ENCODE measurements around the gene SYTL4. TPM values are rescaled to one million over a fixed set of nuclear protein-coding genes. Genes with fewer than 3 reads are reported as not detected.
A peak's percentile ranks its signal among the peaks of the same experiment; 100 is the strongest.

SYTL4 gene
- total RNA-seq, 2 experiments from 2014 or later, result not detected

- Histone ChIP-seq H2AFZ (ENCODE audit: low read length) (no peak overlapping the region), H3K36me3 (ENCODE audit: insufficient read depth, low read length) (no peaks in the 10 kb centered on the region), H3K79me2 (ENCODE audit: insufficient read depth, low read depth, low read length) (no peaks in the 10 kb centered on the region), H3K9me3 (ENCODE audit: low read length) (no peaks in the 10 kb centered on the region), H4K20me1 (ENCODE audit: insufficient read depth, low read length) (no peaks in the 10 kb centered on the region), H3K4me1 (ENCODE audit: insufficient read depth, low read length, poor library complexity, severe bottlenecking) (peaks cover 5% of the 10 kb centered on the region), H3K27ac (ENCODE audit: low read depth, low read length, poor library complexity, severe bottlenecking) (no peak overlapping the region), H3K9me2 (ENCODE audit: insufficient read depth, low read length) (no peaks in the 10 kb centered on the region), H3K4me2 (ENCODE audit: low read length) (no peak overlapping the region), H3K4me3 (ENCODE audit: low read depth, low read length, poor library complexity, severe bottlenecking) (no peak overlapping the region)
- ChIA-PET POLR2A (no interaction called here), CTCF (ENCODE audit: unreplicated experiment) (no interaction called here)
- intact Hi-C loops (cut with micrococcal nuclease; ENCODE audit: unreplicated experiment), result no loop called here
- BruUV-seq (replicated peaks), result no TSS peak
- DNase-seq (ENCODE audit: low spot score), result no peak
- TF ChIP-seq, protein P1, sequence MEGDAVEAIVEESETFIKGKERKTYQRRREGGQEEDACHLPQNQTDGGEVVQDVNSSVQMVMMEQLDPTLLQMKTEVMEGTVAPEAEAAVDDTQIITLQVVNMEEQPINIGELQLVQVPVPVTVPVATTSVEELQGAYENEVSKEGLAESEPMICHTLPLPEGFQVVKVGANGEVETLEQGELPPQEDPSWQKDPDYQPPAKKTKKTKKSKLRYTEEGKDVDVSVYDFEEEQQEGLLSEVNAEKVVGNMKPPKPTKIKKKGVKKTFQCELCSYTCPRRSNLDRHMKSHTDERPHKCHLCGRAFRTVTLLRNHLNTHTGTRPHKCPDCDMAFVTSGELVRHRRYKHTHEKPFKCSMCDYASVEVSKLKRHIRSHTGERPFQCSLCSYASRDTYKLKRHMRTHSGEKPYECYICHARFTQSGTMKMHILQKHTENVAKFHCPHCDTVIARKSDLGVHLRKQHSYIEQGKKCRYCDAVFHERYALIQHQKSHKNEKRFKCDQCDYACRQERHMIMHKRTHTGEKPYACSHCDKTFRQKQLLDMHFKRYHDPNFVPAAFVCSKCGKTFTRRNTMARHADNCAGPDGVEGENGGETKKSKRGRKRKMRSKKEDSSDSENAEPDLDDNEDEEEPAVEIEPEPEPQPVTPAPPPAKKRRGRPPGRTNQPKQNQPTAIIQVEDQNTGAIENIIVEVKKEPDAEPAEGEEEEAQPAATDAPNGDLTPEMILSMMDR (conservative IDR thresholded peaks at IDR 0.05; ENCODE audit: low read length), result no peak
- no peak for TF ChIP-seq EZH2phosphoT487 (IDR thresholded peaks at IDR 0.05; ENCODE audit: borderline replicate concordance, low read depth, low read length)
Observed at GRCh38 chrX:100642290-100642689, 89.6 kb downstream of the SYTL4 start.

- H3K79me2 ChIP-seq (ENCODE audit: insufficient read depth, low read depth, low read length), result no peaks in the 10 kb centered on the region
- H3K9me3 ChIP-seq (ENCODE audit: low read length), result no peaks in the 10 kb centered on the region
- no peaks in the 10 kb centered on the region for H3K36me3 ChIP-seq (ENCODE audit: insufficient read depth, low read length)
- intact Hi-C loops (cut with micrococcal nuclease; ENCODE audit: unreplicated experiment), result no loop called here
- no peaks in the 10 kb centered on the region for H4K20me1 ChIP-seq (ENCODE audit: insufficient read depth, low read length)
- H2AFZ ChIP-seq (ENCODE audit: low read length), result no peak within 1 kb of the TSS
- H3K4me2 ChIP-seq (ENCODE audit: low read length), result no peak within 1 kb of the TSS
- TF ChIP-seq, protein P1 (conservative IDR thresholded peaks at IDR 0.05; ENCODE audit: low read length), result peak; percentile 52; the same call in 1 of the 2 replicates
- no peak for TF ChIP-seq EZH2phosphoT487 (IDR thresholded peaks at IDR 0.05; ENCODE audit: borderline replicate concordance, low read depth, low read length)
- ChIA-PET CTCF (ENCODE audit: unreplicated experiment) (no interaction called here), POLR2A (no interaction called here)
- BruUV-seq (replicated peaks), result no TSS peak
- H3K4me1 ChIP-seq (ENCODE audit: insufficient read depth, low read length, poor library complexity, severe bottlenecking), result no peaks in the 10 kb centered on the region
- H3K4me3 ChIP-seq (ENCODE audit: low read depth, low read length, poor library complexity, severe bottlenecking), result no peak within 1 kb of the TSS
- H3K27ac ChIP-seq (ENCODE audit: low read depth, low read length, poor library complexity, severe bottlenecking), result no peak within 1 kb of the TSS
- DNase-seq (ENCODE audit: low spot score), result no peak
- no peaks in the 10 kb centered on the region for H3K9me2 ChIP-seq (ENCODE audit: insufficient read depth, low read length)
Observed at GRCh38 chrX:100636321-100636991, 95.5 kb downstream of the SYTL4 start, which contains the start of gene TSPAN6. TSS of gene TSPAN6 (minus strand) at chrX:100636806. CDS start at chrX:100636694, 112 bp downstream.

GRCh38 chrX:100635989-100636320 is 96.0 kb downstream of the SYTL4 start:
- no peaks in the 10 kb centered on the region for H3K9me2 ChIP-seq (ENCODE audit: insufficient read depth, low read length)
- POLR2A ChIA-PET, result no interaction called here
- H3K4me2 ChIP-seq (ENCODE audit: low read length), result no peak overlapping the region
- intact Hi-C loops (cut with micrococcal nuclease; ENCODE audit: unreplicated experiment), result no loop called here
- TF ChIP-seq EZH2phosphoT487 (IDR thresholded peaks at IDR 0.05; ENCODE audit: borderline replicate concordance, low read depth, low read length), result no peak
- TF ChIP-seq, protein P1 (conservative IDR thresholded peaks at IDR 0.05; ENCODE audit: low read length), result no peak
- H3K4me1 ChIP-seq (ENCODE audit: insufficient read depth, low read length, poor library complexity, severe bottlenecking), result no peaks in the 10 kb centered on the region
- no peak for DNase-seq (ENCODE audit: low spot score)
- CTCF ChIA-PET (ENCODE audit: unreplicated experiment), result no interaction called here
- no peaks in the 10 kb centered on the region for H3K79me2 ChIP-seq (ENCODE audit: insufficient read depth, low read depth, low read length)
- no peak overlapping the region for H3K4me3 ChIP-seq (ENCODE audit: low read depth, low read length, poor library complexity, severe bottlenecking)
- H3K36me3 ChIP-seq (ENCODE audit: insufficient read depth, low read length), result no peaks in the 10 kb centered on the region
- BruUV-seq (replicated peaks), result no TSS peak
- no peak overlapping the region for H2AFZ ChIP-seq (ENCODE audit: low read length)
- H4K20me1 ChIP-seq (ENCODE audit: insufficient read depth, low read length), result no peaks in the 10 kb centered on the region
- no peak overlapping the region for H3K27ac ChIP-seq (ENCODE audit: low read depth, low read length, poor library complexity, severe bottlenecking)
- H3K9me3 ChIP-seq (ENCODE audit: low read length), result no peaks in the 10 kb centered on the region

Measured in OCI-LY7 (cell line).